ENCODE measurements around the gene SERPINI2.

Gene SERPINI2

GRCh38 chr3:167480748-167481147 is 6.9 kb upstream of the SERPINI2 start:
- no peak for DNase-seq (ENCODE audit: low read depth)
- TF ChIP-seq CTCF (IDR thresholded peaks at IDR 0.05; ENCODE audit: control insufficient read depth, extremely low read depth, insufficient read depth) = no peak
- H3K4me3 ChIP-seq (ENCODE audit: low read depth, low read length) = no peak overlapping the region

GRCh38 chr3:167469381-167469780 is 4.5 kb downstream of the SERPINI2 start:
- no peak for DNase-seq (ENCODE audit: low read depth)
- no peak overlapping the region for H3K4me3 ChIP-seq (ENCODE audit: low read depth, low read length)
- no peak for TF ChIP-seq CTCF (IDR thresholded peaks at IDR 0.05; ENCODE audit: control insufficient read depth, extremely low read depth, insufficient read depth)

- H3K4me3 ChIP-seq (ENCODE audit: low read depth, low read length) = no peak overlapping the region
- peak; percentile 23 for DNase-seq (ENCODE audit: low read depth)
- no peak for TF ChIP-seq CTCF (IDR thresholded peaks at IDR 0.05; ENCODE audit: control insufficient read depth, extremely low read depth, insufficient read depth)
Observed at GRCh38 chr3:167467848-167468611, 5.8 kb downstream of the SERPINI2 start.

- no peak for DNase-seq (ENCODE audit: low read depth)
- no peak for TF ChIP-seq CTCF (IDR thresholded peaks at IDR 0.05; ENCODE audit: control insufficient read depth, extremely low read depth, insufficient read depth)
- H3K4me3 ChIP-seq (ENCODE audit: low read depth, low read length) = no peak overlapping the region
Observed at GRCh38 chr3:167466966-167467365, 6.9 kb downstream of the SERPINI2 start.

GRCh38 chr3:167456157-167456799 is 17.6 kb downstream of the SERPINI2 start:
- H3K4me3 ChIP-seq (ENCODE audit: low read depth, low read length) = no peak overlapping the region
- TF ChIP-seq CTCF (IDR thresholded peaks at IDR 0.05; ENCODE audit: control insufficient read depth, extremely low read depth, insufficient read depth) = no peak
- no peak for DNase-seq (ENCODE audit: low read depth)

- no peak overlapping the region for H3K4me3 ChIP-seq (ENCODE audit: low read depth, low read length)
- TF ChIP-seq CTCF (IDR thresholded peaks at IDR 0.05; ENCODE audit: control insufficient read depth, extremely low read depth, insufficient read depth) = no peak
- DNase-seq (ENCODE audit: low read depth) = no peak
Observed at GRCh38 chr3:167453815-167454214, 20.0 kb downstream of the SERPINI2 start.
